ENCODE results near the gene CEP131. TPM values are rescaled to one million over a fixed set of nuclear protein-coding genes. Genes with fewer than 3 reads are reported as not detected.
"Not testable (repeated sequence)": the region's sequence is repeated elsewhere in the genome, so short reads cannot be mapped to it uniquely, and the experiment has no call there.

The CEP131 gene
- total RNA-seq, 1 donor from 2014 or later: 16.3 TPM

DNA sequence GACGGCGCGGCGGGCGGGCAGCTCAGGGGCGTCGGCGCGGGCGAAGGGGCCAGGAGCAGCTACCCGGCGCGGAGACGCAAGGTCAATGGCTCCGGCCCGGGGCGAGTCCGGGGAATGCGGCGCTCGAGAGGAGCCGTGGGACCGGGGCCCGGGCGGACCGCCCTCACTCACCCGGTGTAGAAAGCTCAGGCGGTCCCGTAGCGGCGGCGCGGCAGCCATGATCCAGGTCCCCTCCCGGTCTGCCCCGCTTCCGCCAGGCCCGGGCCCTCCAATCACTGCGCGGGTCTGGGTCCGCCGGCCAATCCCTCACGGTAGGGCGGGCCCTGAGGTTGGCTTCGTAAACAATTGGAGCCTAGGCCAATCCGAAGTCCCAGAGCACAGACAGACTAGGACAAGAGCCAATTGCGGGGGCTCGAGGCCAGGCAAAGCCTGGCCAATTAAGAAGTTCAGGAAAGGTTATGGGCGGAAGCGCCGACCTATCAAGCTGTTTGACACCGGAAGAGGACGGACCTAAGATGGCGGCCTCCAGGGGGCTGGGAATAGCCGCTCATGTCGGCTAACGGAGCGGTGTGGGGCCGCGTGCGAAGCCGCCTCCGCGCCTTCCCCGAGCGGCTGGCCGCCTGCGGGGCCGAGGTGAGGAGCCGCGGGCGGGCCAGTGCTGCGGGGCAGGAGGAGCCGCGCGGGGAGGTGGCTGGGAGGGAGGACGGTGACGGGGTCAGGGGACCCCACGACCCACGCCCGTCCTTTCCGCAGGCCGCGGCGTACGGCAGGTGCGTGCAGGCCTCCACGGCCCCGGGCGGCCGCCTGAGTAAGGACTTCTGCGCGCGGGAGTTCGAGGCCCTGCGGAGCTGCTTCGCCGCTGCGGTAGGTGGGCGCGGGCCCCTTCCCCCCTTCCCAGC is 16.3 kb upstream of the CEP131 start, which contains the start of the genes NDUFAF8 and TEPSIN:
TSS of gene NDUFAF8 (plus strand) at position 504 of the 899 bp plus-strand sequence. CDS start at position 550, 46 bp downstream.
TSS of gene TEPSIN (minus strand) at position 241 of the 899 bp plus-strand sequence. CDS start at position 219, 22 bp downstream.
- peak; percentile 98 for DNase-seq (ENCODE audit: low read depth, low spot score)

DNA sequence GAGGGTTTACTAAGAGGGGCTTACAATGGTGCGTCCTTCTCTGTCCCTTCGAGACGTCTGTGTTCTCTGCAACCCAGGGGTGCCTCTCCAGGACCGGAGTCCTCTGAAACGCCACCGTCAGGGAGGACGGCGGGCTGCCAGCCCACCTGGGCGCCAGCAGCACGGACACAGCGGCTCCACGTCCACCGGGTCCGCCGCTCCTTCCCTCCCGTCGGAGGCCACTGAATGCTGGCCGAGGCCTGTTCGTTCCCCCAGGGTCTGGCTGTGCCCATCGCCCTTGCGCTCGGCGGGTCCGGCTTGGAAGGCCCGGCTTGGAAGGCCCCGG is 15.7 kb upstream of the CEP131 start:
- DNase-seq (ENCODE audit: low read depth, low spot score): no peak

DNA sequence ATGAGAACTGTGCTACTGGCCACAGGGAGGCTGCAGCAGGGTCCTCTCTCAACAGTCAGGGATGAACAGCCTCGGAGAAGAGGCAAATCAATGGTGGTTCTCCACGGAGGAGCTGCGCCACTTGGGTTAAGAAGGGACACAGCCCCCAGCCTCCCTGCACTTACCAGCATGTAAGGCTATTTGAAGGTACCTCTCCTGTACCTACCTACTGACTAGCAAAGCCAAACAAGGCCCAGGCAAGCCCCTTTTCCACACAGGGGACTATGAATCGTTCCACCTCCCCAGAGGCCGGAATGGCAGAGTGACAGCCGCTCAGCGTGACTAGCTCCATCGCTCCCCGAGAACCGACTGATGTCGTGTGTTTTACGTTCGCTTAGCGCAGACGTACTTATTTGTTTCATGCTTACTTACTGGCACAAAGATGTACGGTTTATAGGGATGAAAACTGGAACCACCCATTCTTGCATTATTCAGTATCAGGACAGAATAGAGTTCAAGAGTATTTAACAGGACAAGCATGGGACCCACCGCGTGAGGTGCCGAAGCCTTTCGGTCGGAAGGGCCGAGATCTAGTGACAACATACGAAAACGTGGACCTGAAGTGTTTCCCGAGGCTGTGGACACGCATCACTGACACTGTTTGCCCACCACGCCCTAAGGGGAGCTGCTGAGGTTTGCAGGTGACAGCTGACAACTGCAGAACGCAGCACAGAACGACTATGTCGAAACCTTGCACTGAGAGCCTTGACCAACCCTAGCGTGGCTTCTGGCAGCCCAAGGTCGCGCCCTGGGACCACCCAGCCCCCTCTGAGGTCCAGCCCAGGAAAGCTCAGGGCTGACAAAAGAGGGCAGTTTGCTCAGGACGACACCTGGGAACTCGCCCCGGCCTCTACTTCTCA is 15.1 kb upstream of the CEP131 start:
- no peak for DNase-seq (ENCODE audit: low read depth, low spot score)

GRCh38 chr17:81236784-81237183 is 14.0 kb upstream of the CEP131 start:
- DNase-seq (ENCODE audit: low read depth, low spot score): no peak

- no peak for DNase-seq (ENCODE audit: low read depth, low spot score)
These were observed 13.3 kb upstream of the CEP131 start for GRCh38 chr17:81235822-81236740.

DNA sequence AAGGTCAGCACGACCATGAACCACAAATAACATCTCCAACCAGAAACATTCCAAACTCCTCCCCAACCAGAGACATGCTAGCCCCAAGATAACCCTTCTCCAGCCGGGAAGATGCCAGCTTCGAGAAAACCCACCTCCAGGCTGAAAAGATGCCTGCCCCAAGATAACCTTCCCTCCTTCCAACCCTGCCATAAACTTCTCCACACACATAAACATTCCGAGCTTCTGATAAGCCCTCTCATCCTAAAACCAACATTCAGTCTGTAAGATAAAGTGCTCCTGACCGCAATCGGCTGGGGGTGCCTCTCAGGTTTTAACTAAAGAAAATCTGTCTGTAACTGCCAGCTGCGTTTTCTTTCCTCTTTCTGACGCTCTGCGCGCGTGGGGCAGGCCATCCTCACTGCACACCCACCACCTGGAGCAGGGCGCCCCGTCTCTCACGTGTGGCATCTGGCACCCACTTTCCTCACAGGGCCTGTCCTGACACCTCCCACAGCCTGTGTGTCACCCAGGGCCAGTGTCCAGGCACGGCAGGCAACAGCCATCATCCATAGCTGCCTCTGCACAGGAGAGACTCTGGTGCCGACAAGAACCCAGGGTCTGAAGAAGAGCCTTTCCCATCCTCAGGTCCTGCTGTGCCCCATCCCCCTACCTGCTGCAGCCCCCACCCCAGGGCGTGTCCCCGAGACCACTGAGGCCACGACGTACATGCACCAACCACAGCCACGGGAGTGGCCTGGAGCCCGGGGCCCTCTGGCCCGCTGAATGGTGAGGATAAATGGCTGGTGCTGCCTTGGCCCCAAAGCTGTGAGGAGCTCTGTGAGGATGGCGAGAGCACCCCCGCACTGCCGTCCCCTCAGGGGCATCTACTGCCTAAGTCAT is 12.4 kb upstream of the CEP131 start:
- no peak for DNase-seq (ENCODE audit: low read depth, low spot score)

- DNase-seq (ENCODE audit: low read depth, low spot score): no peak
These were observed 11.7 kb upstream of the CEP131 start for GRCh38 chr17:81234506-81234855.

GRCh38 chr17:81233811-81234505 is 11.2 kb upstream of the CEP131 start:
- no peak for DNase-seq (ENCODE audit: low read depth, low spot score)

DNA sequence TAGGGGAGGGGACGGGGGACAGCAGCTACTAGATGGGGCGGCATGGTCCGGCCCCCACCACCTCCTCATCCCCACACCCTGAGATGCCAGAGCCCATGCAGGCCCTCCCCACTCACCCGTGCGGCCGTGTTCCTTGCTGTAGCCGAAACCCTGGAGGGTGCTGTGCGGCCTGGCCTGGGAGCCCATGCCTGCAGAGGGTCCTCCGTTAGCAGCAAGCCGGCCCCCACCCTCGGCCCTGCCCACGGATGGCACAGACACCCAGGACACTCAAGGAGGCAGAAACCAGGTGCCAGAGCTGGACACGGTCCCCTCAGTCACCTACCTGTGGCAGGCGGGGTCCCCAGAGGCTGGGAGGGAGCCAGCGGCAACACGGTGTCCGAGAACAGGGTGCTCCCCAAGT is 10.6 kb upstream of the CEP131 start:
- no peak for DNase-seq (ENCODE audit: low read depth, low spot score)

GRCh38 chr17:81232616-81233241 is 10.0 kb upstream of the CEP131 start:
- DNase-seq (ENCODE audit: low read depth, low spot score): no peak

DNA sequence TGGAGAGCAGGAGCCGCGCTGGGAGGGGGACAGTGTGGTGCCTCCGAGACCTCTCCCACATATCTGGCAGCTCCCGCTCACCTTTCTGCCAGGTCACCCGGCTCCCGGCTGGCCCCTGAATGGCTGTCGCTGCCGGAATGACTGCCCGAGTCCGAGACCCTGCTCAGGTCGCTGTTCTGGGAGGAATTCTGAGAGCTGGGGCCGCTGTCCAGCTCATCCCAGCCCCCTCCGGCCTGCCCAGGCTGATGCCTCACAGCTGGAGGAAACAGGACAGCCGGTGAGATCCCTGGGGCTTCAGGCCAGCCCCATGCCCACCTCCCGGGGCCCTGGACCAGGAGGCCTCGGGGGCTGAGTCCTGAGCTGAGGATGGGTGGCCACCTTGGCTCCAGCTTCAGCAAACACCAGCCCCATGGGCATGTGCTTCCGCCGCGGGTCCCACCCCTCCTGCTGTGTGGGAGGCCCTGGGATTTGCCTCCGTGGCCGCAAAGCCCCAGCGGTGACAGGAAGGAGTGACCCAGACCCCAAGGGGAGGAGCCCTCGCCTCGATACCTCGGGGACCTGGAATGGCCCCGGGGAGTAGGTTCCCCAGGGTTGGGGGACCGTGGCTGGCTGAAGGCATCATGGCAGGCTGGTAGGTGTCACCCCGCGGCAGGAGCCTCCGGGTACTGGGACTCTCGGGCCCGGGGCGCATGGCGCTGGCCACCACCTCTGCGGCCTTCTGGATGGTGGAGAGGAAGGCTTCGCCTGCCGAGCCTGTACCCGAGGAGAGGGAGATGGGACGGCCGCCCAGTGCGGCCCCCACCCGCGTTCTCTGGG is 9.2 kb upstream of the CEP131 start:
- no peak for DNase-seq (ENCODE audit: low read depth, low spot score)

- no peak for DNase-seq (ENCODE audit: low read depth, low spot score)
These were observed 8.4 kb upstream of the CEP131 start for GRCh38 chr17:81231121-81231645.

- DNase-seq (ENCODE audit: low read depth, low spot score): no peak
These were observed 7.5 kb upstream of the CEP131 start for GRCh38 chr17:81230043-81230820.

DNA sequence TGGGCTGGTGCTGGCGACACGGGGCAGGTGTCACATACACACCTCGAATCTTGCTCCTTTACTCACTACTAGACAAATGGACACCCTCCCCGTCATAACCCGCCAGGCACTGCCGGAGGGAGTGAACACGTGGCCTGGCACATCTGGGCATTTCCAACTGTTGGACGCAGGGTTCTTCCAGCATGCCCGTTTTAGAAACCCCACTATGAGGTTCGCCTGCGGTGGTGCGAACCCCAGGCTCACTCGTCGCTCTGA is 6.8 kb upstream of the CEP131 start:
- DNase-seq (ENCODE audit: low read depth, low spot score): no peak

DNA sequence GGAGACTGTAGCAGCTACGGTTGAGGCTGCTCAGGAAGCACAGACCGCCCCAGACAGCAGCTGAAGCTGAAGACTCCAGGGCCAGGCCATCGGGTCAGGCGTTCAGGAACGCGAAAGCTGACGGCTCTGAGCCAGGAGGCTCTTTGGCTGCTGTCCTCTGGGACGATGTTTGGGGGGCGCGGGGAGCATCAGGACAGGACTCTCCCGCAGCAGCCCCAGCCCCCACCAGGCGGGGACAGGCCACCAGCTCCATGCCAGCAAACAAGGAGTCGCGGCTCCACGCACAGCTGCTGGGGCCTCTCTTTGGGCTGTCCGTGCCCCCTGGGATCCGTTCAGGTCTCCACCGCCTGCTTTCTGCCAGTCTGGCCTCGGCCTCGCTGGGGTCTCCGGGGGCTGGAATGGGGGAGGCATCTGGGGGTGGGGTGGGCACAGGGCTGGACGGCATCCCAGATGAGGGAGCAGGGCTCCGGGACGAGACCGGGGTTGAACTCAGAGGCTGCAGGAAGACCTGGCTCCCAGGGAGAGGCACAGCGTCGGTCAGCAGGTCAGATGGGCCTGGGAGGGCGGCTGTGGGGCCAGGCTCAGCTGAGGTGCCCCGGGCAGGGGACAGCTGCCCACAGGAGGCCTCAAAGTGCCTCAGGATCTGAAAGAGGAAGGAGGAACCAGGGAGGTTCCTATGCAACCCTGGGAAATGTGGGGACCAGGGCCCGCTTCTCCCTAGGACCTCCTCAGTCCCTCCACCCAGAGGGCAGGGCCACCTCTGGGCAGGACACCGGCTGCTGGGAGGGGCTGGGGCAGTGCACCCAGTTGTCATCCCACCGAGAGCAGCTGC is 6.3 kb upstream of the CEP131 start:
- no peak for DNase-seq (ENCODE audit: low read depth, low spot score)

DNA sequence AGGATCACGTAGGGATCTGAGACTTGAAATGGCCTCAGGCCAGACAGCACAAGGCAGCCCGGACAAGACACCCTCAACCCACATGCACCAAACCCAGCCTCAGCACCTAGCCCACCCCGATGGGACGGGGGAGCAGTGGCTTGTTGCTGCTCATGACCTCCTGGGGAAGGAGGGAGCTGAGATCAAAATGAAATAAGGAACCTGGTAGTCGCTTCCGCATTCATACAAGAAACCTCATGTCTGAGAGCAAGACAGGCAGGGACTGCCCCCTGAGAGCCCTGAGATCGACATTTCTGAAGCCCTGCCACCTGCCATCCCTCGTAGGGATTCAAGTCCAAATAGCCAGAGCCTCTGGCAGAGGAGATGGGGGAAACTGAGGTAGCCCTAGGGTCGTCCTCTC is 5.7 kb upstream of the CEP131 start:
- DNase-seq (ENCODE audit: low read depth, low spot score): no peak

DNA sequence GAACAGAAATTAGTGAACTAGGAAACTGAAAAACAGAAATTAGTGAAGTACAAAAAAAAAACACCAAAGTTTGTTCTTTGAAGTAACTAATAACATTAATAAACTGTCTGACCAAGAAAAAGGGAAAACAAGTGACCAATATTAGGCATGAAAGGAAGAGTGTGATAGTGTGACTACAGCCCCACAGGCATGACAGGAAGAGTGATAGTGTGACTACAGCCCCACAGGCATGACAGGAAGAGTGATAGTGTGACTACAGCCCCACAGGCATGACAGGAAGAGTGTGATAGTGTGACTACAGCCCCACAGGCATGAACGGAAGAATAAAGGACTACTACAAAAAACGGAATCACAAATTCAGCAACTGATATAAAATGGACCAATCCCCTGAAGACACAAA is 4.9 kb upstream of the CEP131 start:
- DNase-seq (ENCODE audit: low read depth, low spot score): not testable (repeated sequence)
